SU-DHL-6 (cell line): ENCODE data around the gene GH2.
"Not testable (repeated sequence)": the region's sequence is repeated elsewhere in the genome, so short reads cannot be mapped to it uniquely, and the experiment has no call there.

ENCODE experiments used
- H2AFZ ChIP-seq: fragments of 200-600 bp; sonication (generic); 2 replicates; pipeline ENCODE4 v1.6.1; 2014; ENCODE audit warnings: low read depth, mild to moderate bottlenecking, moderate library complexity, mixed read lengths, antibody characterized with exemption, low read length; ENCODE audit not compliant: severe bottlenecking
- H3F3A ChIP-seq: fragments of 200-600 bp; shearing (Covaris generic); 2 replicates; pipeline ENCODE4 v1.6.0; 2016; ENCODE audit warnings: antibody characterized with exemption, mild to moderate bottlenecking; ENCODE audit not compliant: insufficient read depth
- H3K27ac ChIP-seq: fragments of 200-600 bp; sonication (generic); 2 replicates; pipeline ENCODE4 v1.5.1; 2016; ENCODE audit warnings: low read depth, mild to moderate bottlenecking, low read length, moderate library complexity, mixed read lengths
- H3K27me3 ChIP-seq: fragments of 200-600 bp; sonication (generic), shearing (Covaris generic); 2 replicates; pipeline ENCODE4 v1.6.0; 2014; ENCODE audit warnings: mild to moderate bottlenecking, low read length
- H3K36me3 ChIP-seq: fragments of 200-600 bp; sonication (generic); 2 replicates; pipeline ENCODE4 v1.6.1; 2014; ENCODE audit warnings: mild to moderate bottlenecking, low read length, mixed read lengths
- H3K4me2 ChIP-seq: fragments of 300-600, 200-600 bp; shearing (Covaris generic), sonication (generic); 2 replicates; pipeline ENCODE4 v1.6.0; 2014; ENCODE audit warnings: low read length, low read depth, mild to moderate bottlenecking; ENCODE audit not compliant: poor library complexity, severe bottlenecking
- H3K4me3 ChIP-seq: fragments of 200-600 bp; sonication (generic); 2 replicates; pipeline ENCODE4 v1.5.1; 2014; ENCODE audit warnings: antibody characterized with exemption, low read length, mild to moderate bottlenecking, mixed read lengths; ENCODE audit not compliant: insufficient read depth, poor library complexity, severe bottlenecking
- H3K79me2 ChIP-seq: fragments of 200-600 bp; sonication (generic); 2 replicates; pipeline ENCODE4 v1.6.1; 2014; ENCODE audit warnings: mild to moderate bottlenecking, low read length, moderate library complexity; ENCODE audit not compliant: insufficient read depth
- H3K9ac ChIP-seq: fragments of 200-600 bp; sonication (generic); 2 replicates; pipeline ENCODE4 v1.7.0; 2014; ENCODE audit warnings: mild to moderate bottlenecking, low read length
- H3K9me2 ChIP-seq: fragments of 200-600 bp; sonication (generic); replicated peaks from 2 replicates; pipeline ENCODE4 v1.6.1; 2014; ENCODE audit warnings: low read length; ENCODE audit not compliant: insufficient read depth
- H3K9me3 ChIP-seq: fragments of 200-600 bp; sonication (generic); 2 replicates; pipeline ENCODE4 v1.6.1; 2014; ENCODE audit warnings: low read length, mixed read lengths; ENCODE audit not compliant: insufficient read depth
- H4K20me1 ChIP-seq: fragments of 200-600 bp; sonication (generic); 2 replicates; pipeline ENCODE4 v1.6.1; 2014; ENCODE audit warnings: low read depth, mild to moderate bottlenecking, antibody characterized with exemption, low read length, moderate library complexity, mixed read lengths

The GH2 gene

DNA sequence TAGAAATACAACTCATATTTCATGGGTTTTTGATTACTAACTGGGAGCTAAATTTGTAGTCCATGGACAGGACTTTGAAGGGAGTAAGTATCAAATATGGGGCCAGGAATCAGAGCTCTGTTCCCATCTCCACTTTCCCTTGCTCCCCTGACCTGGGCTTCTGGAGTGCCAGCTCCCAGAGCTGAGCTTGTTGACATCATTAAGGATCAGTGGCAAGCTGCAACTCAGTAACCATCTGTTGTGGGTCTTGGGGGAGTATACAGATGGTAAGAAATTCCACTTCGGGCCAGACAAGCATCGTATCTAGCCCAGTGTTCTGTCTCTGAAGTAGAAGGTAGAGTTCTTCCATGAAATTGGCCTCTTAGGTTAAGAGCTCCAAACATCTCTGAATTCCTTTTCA is 20.2 kb upstream of the GH2 start:
- H2AFZ ChIP-seq, H3K27ac ChIP-seq, H3K27me3 ChIP-seq, H3K79me2 ChIP-seq, H3K9me2 ChIP-seq, H3K9ac ChIP-seq, H3K9me3 ChIP-seq, H4K20me1 ChIP-seq, H3K4me3 ChIP-seq, H3K36me3 ChIP-seq, H3K4me2 ChIP-seq, H3F3A ChIP-seq: not testable (repeated sequence)

DNA sequence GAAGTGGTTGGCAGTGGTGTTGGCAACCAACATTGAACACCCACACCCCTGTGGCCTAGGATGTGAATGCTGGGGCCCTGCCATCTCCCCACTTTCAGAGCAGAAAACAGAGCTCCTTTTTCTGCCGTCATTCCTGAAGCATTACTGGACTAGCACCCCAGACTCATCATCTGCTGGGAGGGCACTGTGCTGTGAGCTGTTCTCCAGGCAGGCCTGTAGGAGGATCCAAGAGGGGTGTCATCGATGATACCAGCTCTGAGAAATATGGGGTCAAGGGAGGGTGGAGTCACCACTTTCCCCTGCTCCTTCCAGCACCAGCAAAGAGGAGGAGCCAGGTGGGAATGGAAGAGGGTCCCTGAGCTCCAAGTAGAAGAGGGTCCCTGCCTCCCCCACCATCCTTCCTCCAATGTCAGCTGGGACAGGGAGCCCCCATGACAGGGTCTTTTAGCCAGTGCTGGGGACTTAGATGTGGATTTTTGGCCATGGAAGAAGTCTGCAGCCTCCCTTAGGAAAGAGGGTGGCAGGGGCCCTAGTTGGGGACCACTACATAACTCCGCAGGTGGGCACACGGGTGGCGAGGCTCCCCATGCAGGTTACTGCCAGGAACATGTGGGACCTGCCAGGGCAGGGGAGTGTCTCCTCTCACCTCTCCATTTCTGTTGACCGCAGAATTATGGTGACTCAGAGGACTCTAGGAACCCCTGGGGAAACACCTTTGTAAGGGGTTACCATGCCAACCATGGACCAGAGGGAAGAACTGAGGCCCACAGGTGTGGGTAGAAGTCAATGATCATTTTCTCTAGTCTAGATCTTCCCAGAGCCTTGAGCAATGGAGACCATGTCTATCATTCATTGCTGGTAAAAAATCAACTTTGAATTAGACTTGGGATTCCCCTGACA is 17.4 kb upstream of the GH2 start:
- H3K4me2 ChIP-seq = not testable (repeated sequence)

DNA sequence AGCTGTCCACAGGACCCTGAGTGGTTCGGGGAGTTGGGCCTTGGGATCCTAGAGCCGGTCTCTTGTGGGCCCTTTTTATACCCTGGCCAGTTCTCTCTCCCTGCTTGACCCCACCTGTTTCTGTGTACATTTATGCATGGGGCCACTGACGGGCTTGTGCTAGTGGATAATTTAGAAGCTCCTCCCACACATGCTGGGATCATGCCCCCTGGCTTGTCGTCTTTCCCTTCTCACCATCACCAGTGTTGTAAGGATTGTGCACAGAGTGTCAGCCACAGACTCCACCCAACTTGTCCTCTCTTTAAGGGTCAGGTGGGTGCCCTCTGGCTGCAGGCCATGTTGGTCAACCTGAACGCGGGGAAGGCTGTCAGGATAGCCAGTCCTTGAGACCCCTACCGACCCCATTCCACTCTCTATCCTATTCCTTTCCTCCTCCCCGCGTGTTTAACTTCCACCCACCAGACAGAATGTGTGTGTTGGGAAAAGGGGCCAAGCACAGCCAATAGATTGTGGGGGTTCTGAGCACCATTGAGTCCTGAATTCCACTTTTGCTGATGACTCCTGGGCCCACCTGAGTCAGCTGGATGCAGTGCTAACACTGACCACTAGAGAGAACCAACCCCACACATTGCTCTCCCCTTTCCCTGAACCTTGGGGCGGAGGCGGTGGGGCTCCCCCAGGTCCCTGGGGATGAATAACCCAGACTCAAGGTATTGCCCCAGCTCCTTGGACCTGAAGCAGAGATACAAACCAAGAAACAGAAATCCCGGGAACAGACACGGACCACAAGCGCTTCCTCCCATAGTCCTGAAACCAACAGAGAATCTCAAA is 15.0 kb upstream of the GH2 start, which contains the start of gene CSH1:
Gene CSH1 (minus strand): TSS at position 51 of the 831 bp plus-strand sequence. CDS start 63 bp downstream, outside the sequence.
- not testable (repeated sequence) for H3K36me3 ChIP-seq, H3K9ac ChIP-seq, H3K9me2 ChIP-seq, H3K4me2 ChIP-seq, H4K20me1 ChIP-seq, H3K4me3 ChIP-seq, H2AFZ ChIP-seq, H3F3A ChIP-seq, H3K9me3 ChIP-seq, H3K27me3 ChIP-seq, H3K79me2 ChIP-seq, H3K27ac ChIP-seq

More for the DNA sequence above, 17.4 kb upstream of the GH2 start:
- H4K20me1 ChIP-seq, H2AFZ ChIP-seq, H3K4me3 ChIP-seq, H3F3A ChIP-seq, H3K27ac ChIP-seq, H3K27me3 ChIP-seq, H3K9me2 ChIP-seq, H3K9me3 ChIP-seq, H3K9ac ChIP-seq, H3K79me2 ChIP-seq, H3K36me3 ChIP-seq: not testable (repeated sequence)

DNA sequence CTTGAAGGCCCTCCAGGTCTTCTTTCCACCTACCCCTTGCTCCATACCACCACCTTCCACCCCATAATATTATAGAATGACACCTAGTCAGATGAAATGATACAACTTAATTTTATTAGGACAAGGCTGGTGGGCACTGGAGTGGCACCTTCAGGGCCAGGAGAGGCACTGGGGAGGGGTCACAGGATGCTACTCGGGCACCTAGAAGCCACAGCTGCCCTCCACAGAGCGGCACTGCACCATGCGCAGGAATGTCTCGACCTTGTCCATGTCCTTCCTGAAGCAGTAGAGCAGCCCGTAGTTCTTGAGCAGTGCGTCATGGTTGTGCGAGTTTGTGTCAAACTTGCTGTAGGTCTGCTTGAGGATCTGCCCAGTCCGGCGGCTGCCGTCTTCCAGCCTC is 13.1 kb upstream of the GH2 start:
- not testable (repeated sequence) for H3F3A ChIP-seq, H3K27me3 ChIP-seq, H3K79me2 ChIP-seq, H2AFZ ChIP-seq, H3K4me3 ChIP-seq, H3K9me2 ChIP-seq, H3K36me3 ChIP-seq, H3K4me2 ChIP-seq, H4K20me1 ChIP-seq, H3K9ac ChIP-seq, H3K27ac ChIP-seq, H3K9me3 ChIP-seq

DNA sequence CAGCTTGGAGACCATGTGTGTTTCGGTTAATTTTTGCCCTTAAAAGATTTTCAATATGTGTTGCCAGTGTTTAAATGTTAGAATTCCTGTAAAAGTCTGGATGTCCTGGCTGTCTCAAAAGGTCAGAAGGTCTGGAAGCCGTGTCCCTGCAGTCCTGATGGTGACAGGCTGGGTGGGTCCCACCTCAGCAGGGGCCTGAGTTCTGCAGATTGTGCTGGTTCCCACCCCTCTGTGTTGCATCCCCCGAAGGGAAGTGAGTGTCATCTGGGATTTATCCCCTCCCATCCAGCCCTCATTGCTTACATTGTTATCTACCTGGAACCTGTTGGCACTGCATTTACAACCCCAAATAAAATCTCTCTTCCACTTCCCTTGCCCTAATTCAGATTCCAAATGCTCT is 12.3 kb upstream of the GH2 start:
- not testable (repeated sequence) for H3K27me3 ChIP-seq, H3K9ac ChIP-seq, H3K27ac ChIP-seq

DNA sequence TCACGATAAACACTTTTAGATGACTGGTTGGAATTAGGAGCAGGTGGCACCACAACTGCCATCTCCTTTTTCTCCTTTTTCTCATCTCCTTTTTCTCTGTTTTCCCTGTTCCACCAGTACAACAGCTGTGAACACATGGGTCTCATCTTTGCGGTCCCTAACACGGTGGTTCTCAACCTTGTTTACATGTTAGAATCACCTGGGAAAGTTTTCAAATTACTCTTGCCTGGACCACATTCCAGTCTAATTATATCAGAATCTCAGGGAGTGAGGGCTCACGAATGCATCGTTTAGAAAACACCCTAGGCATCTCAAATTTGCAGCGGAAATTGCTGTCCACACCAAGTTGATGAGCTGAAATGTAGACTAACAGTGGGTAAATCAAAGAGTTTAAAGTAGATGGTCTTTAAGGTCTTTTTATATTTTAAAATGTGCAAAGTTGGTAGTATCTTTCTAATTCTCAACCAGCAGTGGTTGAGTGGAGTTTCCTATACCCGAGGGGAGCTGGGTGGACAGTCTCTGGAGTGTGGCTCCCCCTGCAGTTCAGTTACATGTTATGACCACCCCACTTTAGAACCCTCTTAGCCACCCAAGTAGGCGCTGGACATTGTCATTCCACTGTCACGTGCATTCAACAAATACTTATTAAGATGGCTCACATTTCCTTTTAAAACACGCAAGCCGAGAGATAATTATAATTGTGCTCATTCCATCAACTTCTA is 10.7 kb upstream of the GH2 start:
- H3K4me2 ChIP-seq, H3K36me3 ChIP-seq: not testable (repeated sequence)

More for the DNA sequence above, 12.3 kb upstream of the GH2 start:
- not testable (repeated sequence) for H4K20me1 ChIP-seq, H3K9me2 ChIP-seq, H2AFZ ChIP-seq, H3F3A ChIP-seq, H3K79me2 ChIP-seq, H3K4me2 ChIP-seq, H3K4me3 ChIP-seq, H3K36me3 ChIP-seq, H3K9me3 ChIP-seq

More for the DNA sequence above, 10.7 kb upstream of the GH2 start:
- H3K9me2 ChIP-seq, H3F3A ChIP-seq, H3K9me3 ChIP-seq, H3K9ac ChIP-seq, H3K27me3 ChIP-seq, H3K27ac ChIP-seq, H2AFZ ChIP-seq, H3K4me3 ChIP-seq, H4K20me1 ChIP-seq, H3K79me2 ChIP-seq: not testable (repeated sequence)
